ENCODE measurements around the gene GNG3.
"Not testable (repeated sequence)": the region's sequence is repeated elsewhere in the genome, so short reads cannot be mapped to it uniquely, and the experiment has no call there.

The GNG3 gene

DNA sequence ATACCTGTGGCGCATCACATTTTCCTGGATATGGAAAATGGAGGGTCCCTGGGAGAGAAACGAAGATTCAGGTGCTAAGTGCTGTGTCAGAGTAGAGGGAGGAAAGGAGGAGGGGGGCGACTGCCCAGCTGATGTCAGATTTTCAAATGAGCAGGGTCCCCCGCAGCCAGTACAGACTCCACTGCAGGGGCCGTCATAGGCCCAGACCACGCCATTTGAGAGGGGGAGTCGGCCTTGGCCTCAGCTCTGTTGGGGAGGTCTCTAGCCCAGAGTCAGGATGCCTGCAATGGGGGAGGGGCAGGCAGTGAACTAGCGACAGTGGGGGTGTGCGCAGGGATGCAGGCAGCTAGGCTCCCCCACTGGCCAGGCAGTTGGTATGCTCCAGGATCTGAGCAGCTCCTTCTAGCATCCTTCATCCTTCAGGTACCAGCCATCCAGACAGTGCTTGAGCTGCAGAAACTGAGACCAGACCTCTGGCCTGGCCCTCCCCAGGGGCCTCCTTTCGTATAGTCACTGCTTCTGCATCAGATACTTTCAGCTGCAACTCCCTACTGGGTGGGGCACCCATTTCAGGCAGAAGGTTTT lies at the start of gene GNG3, which contains the start of gene BSCL2:
GNG3 (plus strand) TSS at position 400 of the 585 bp plus-strand sequence. CDS start 620 bp downstream, outside the sequence.
BSCL2 (minus strand) TSS at position 148 of the 585 bp plus-strand sequence. CDS start 229 bp downstream, outside the sequence.
- no peak for DNase-seq (ENCODE audit: low read depth)

GRCh38 chr11:62664405-62665074 lies 42.9 kb upstream of the GNG3 start:
- peak; percentile 29 for DNase-seq (ENCODE audit: low read depth)

- peak; percentile 88 for DNase-seq (ENCODE audit: low read depth)
These were observed 42.3 kb upstream of the GNG3 start, which contains the start of the genes C11orf98 and CSKMT for GRCh38 chr11:62665075-62665598. Gene C11orf98 (minus strand): TSS chr11:62665210. CDS start chr11:62665169, 41 bp downstream. Gene CSKMT (plus strand): TSS chr11:62665312. CDS start chr11:62665880, 568 bp downstream.

- DNase-seq (ENCODE audit: low read depth), result peak; percentile 52
These were observed 41.7 kb upstream of the GNG3 start for GRCh38 chr11:62665599-62666258.

DNA sequence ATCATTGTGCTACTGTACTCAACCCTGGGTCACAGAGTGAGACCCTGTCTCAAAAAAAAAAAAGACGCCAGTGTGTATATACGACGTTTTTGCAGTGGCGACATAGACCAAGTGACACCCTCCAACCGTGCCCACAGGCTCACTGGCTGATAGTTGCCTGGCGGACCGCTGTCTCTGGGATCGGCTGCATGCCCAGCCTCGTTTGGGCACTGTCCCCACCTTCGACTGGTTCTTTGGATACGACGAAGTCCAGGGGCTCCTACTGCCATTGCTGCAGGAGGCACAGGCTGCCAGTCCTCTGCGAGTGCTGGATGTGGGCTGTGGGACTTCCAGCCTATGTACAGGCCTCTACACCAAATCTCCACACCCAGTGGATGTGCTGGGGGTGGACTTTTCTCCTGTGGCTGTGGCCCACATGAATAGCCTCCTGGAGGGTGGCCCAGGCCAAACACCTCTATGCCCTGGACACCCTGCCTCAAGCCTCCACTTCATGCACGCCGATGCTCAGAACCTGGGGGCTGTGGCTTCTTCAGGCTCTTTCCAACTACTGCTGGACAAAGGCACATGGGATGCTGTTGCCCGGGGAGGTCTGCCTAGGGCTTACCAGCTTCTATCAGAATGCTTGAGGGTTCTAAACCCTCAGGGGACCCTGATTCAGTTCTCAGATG lies 41.1 kb upstream of the GNG3 start:
- no peak for DNase-seq (ENCODE audit: low read depth)

- no peak for DNase-seq (ENCODE audit: low read depth)
These were observed 40.0 kb upstream of the GNG3 start for GRCh38 chr11:62667460-62667859.

- DNase-seq (ENCODE audit: low read depth), result no peak
These were observed 37.9 kb upstream of the GNG3 start for GRCh38 chr11:62669420-62670161.

- DNase-seq (ENCODE audit: low read depth), result no peak
These were observed 36.3 kb upstream of the GNG3 start for GRCh38 chr11:62671236-62671607.

DNA sequence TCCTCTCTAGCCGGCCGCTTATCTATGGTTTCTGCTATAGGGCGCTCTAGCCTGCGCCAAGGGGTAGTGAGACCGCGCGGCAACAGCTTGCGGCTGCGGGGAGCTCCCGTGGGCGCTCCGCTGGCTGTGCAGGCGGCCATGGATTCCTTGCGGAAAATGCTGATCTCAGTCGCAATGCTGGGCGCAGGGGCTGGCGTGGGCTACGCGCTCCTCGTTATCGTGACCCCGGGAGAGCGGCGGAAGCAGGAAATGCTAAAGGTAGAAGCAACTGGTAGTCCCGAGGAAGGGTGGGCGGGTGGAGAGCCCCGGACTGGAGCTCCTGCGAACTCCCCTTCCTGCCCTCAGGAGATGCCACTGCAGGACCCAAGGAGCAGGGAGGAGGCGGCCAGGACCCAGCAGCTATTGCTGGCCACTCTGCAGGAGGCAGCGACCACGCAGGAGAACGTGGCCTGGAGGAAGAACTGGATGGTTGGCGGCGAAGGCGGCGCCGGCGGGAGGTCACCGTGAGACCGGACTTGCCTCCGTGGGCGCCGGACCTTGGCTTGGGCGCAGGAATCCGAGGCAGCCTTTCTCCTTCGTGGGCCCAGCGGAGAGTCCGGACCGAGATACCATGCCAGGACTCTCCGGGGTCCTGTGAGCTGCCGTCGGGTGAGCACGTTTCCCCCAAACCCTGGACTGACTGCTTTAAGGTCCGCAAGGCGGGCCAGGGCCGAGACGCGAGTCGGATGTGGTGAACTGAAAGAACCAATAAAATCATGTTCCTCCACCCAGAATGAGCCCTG lies 35.7 kb upstream of the GNG3 start, which contains the start of the genes LBHD1 and UQCC3:
LBHD1 (minus strand) TSS at position 660 of the 782 bp plus-strand sequence. CDS start 2,236 bp downstream, outside the sequence.
UQCC3 (plus strand) TSS at position 66 of the 782 bp plus-strand sequence; CDS start at position 139, 73 bp downstream.
- DNase-seq (ENCODE audit: low read depth), result peak; percentile 59

DNA sequence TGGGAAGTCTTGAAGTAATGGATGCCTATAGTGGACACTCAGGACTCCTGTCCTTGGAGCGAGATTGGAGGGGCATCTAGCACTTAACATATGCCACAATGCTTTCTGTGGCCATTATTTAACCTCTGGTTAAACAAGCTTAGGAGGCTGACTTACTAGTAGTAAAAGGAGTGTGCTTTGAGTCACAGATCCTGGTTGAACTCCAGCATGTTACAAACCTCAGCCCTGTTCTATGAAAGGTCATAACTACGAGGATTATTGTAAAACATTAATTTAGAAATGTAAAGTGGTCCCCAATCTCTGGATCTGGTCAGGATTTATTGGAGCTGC lies 34.3 kb upstream of the GNG3 start:
- DNase-seq (ENCODE audit: low read depth), result no peak

DNA sequence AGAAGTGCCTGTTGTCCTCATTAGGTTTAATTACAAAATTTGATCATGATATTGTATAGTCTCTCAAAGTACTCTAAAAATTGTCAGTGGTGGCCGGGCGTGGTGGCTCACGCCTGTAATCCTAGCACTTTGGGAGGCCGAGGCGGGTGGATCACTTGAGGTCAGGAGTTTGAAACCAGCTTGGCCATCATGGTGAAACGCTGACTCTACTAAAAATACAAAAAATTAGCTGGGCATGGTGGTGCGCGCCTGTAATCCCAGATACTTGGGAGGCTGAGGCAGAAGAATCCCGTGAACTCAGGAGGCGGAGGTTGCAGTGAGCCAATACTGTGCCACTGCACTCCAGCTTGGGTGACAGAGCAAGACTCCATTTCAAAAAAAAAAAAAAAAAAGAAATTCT lies 32.1 kb upstream of the GNG3 start:
- not testable (repeated sequence) for DNase-seq (ENCODE audit: low read depth)

- no peak for DNase-seq (ENCODE audit: low read depth)
These were observed 30.8 kb upstream of the GNG3 start for GRCh38 chr11:62676698-62677097.

- DNase-seq (ENCODE audit: low read depth), result no peak
These were observed 30.3 kb upstream of the GNG3 start for GRCh38 chr11:62677156-62677555.

DNA sequence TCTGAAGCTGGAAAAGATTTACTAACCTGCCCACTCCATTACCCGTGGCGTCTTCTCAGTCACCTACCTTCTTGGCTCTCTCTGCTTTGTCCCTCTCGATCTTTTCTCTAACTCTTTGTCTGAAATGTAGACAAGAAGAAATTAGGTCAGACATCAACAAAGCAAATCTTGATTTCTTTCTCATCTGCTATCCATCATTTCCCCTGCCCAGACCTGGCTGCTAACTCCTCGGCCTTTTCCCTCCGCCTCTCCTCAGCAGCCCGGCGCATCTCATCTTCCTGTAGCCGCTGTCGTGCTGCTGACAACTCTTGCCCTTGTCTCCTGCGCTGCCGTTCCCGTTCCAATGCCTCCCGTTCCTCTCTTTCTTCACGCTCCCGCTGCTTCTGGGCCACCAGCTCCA lies 29.8 kb upstream of the GNG3 start:
- no peak for DNase-seq (ENCODE audit: low read depth)

GRCh38 chr11:62678433-62678769 lies 29.1 kb upstream of the GNG3 start:
- DNase-seq (ENCODE audit: low read depth), result no peak

DNA sequence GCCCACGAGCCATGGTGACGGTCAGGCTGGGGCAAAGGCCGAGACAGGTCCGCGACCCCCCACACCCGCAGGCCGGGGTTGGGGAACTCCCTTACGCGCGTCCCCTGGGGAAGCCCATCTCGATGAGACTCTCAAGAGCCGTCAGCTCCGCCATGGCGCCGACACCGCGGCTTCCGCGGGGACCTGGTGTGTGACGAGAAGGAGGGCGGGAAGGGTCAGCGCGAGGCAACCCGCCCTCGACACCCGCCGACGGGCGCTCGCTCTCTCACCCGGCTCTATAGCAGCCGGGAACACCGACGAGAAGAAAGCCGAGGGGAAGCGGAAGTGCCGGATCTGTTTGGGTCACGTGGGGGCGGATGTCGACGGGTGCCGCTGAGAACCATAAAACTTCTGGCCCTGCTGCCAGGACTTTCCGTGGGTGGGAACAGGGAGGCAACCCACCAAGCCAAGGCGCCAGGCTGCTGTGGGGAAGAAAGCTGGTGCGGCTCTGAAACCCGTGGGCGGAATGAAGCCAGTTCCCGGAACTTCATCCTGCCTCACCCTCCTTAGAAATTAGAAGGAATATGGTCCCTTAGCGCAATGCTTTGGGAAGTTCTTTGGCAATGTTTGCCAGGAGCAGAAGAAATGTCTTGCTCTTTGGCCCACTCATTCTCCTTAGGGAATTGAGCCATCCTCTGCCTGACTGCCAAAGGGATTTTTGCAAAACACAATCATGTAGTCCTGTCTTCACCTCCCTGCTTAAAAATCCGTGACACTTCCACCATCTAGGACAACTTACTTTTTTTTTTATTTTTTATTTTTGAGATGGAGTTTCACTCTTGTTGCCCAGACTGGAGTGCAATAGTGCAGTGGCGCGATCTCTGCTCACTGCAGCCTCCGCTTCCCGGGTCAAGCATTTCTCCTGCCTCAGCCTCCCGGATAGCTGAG lies 28.4 kb upstream of the GNG3 start, which contains the start of gene UBXN1:
UBXN1 (minus strand) TSS at position 304 of the 927 bp plus-strand sequence; CDS start at position 154, 150 bp downstream.
- peak; percentile 79 for DNase-seq (ENCODE audit: low read depth)

DNA sequence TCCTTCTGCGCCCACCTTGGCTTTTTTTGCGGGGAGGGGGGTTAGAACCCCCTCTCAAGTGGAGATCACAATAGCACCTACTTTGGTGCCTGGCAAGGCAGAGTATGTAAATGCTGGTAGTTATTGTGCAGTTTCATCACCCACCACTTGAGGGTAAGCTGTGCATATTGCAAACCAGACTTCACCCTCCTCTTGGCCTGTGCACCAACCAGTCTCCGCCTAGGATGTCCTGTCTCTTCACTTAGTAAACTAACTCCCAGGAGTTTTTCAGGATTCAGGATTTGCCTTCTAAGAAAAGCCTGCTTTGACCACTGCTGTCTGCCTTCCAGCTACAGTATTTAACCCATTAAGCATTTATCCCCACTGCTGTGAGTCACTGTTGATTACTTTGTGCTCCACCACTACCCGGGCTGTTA lies 26.6 kb upstream of the GNG3 start:
- no peak for DNase-seq (ENCODE audit: low read depth)

- no peak for DNase-seq (ENCODE audit: low read depth)
These were observed 25.0 kb upstream of the GNG3 start for GRCh38 chr11:62682518-62682917.
